Measurements from ENCODE around the gene DPEP1.
"Not testable (repeated sequence)": the region's sequence is repeated elsewhere in the genome, so short reads cannot be mapped to it uniquely, and the experiment has no call there.

DNA sequence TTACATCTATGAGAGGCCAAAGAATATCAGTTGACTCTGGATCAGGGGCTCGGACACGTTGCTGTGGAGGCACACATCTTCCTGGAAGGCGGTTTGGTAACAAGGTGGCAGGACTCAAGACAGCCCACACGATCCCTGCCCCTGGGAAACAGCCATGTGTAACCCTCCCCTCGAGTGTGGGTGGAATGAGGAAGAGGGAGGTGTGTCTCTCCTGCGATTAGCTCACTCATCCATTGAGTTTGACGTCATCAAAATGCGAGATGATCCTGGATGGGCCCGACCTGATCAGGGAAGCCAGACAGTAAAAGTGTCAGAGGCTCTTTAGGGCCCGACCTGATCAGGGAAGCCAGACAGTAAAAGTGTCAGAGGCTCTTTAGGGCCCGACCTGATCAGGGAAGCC is 50.8 kb downstream of the DPEP1 start:
- TF ChIP-seq, protein P1, sequence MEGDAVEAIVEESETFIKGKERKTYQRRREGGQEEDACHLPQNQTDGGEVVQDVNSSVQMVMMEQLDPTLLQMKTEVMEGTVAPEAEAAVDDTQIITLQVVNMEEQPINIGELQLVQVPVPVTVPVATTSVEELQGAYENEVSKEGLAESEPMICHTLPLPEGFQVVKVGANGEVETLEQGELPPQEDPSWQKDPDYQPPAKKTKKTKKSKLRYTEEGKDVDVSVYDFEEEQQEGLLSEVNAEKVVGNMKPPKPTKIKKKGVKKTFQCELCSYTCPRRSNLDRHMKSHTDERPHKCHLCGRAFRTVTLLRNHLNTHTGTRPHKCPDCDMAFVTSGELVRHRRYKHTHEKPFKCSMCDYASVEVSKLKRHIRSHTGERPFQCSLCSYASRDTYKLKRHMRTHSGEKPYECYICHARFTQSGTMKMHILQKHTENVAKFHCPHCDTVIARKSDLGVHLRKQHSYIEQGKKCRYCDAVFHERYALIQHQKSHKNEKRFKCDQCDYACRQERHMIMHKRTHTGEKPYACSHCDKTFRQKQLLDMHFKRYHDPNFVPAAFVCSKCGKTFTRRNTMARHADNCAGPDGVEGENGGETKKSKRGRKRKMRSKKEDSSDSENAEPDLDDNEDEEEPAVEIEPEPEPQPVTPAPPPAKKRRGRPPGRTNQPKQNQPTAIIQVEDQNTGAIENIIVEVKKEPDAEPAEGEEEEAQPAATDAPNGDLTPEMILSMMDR (IDR thresholded peaks at IDR 0.05; ENCODE audit: low read length) = not testable (repeated sequence)
- not testable (repeated sequence) for TF ChIP-seq EZH2phosphoT487 (IDR thresholded peaks at IDR 0.05; ENCODE audit: low read length); EZH2 (optimal IDR thresholded peaks at IDR 0.05; ENCODE audit: low read depth, low read length)

Data from MM.1S (cell line).